Activated naive CD4-positive, alpha-beta T cell treated with anti-CD3 and anti-CD28 coated beads, Interleukin-2, amount 50 U/mL, for 16 hours (primary cell): ENCODE measurements around the gene EMILIN2.

Experiments
- DNase-seq: peaks from one replicate; pipeline ENCODE4 v3.0.0-alpha.2; 2020

Gene EMILIN2

DNA sequence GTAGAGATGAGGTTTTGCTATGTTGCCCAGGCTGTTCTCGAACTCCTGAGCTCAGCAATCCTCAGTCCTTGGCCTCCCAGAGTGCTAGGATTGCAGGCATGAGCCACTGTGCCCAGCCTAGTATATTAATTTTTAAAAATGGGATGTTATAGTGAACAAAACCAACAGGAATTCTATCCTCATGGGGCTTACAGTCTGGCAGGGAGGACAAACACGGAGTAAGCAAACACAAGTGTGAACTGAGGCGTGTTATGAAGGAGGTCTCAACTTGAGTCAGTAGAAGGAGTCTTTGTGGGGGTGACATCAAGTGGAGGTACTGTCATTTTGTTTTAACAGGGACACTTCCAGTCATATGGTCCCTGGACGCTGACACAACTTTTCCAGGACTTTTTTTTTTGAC is 33.1 kb downstream of the EMILIN2 start:
- DNase-seq, result no peak

- DNase-seq, result no peak
Observed at GRCh38 chr18:2880473-2880872, 33.7 kb downstream of the EMILIN2 start.

- no peak for DNase-seq
Observed at GRCh38 chr18:2881088-2881839, 34.5 kb downstream of the EMILIN2 start.

GRCh38 chr18:2881840-2882195 is 35.0 kb downstream of the EMILIN2 start:
- DNase-seq, result no peak

- DNase-seq, result no peak
Observed at GRCh38 chr18:2882201-2882600, 35.4 kb downstream of the EMILIN2 start.

DNA sequence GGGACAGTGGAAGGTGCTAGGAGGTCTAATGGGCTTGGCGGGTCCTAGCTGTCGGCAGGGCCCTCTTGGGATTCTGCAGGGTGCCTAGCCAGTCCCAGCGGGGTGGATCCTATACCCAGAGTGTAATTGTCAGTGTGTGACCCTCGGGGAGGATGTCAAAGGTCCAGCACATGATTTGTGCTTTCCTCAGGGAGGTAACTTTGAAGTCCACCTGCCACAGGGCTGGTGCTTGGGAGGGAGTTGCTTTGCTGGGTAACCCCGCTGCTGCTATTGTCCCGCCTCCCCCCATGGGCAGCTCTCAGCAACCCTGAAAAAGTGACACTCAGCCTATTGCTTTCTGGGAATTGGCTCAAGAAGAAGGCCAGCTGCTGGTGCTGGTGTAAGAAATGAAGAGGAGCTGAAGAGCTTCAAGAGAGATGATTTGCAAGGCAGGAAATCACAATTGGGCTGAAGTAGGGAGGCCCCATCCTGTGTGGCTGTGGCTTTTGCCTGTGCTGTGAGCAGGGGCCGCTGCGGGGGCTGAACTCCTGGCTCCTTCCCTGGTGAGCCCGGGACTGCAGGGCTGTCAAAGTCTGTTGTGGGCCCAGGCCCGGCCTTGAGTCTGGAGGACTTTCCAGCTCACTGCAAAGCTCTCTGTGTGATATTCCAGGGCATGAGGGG is 36.4 kb downstream of the EMILIN2 start:
- peak; percentile 27 for DNase-seq

GRCh38 chr18:2884706-2885285 is 38.0 kb downstream of the EMILIN2 start:
- no peak for DNase-seq

DNA sequence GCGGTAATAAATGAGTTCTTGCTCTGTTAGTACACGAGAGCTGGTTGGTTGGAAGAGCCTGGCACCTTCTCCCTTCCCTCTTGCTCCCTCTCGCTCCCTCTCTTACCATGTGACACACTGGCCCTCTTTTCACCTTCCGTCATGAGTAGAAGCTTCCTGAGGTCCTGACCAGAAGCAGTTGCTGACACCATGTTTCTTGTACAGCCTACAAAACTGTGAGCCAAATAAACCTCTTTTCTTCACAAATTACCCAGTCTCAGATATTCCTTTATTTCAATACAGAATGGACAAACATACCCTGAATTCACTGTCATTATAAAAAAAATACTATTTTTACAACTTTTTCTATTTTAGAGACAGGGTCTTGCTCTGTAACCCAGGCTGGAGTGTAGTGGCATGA is 40.7 kb downstream of the EMILIN2 start:
- DNase-seq, result no peak

DNA sequence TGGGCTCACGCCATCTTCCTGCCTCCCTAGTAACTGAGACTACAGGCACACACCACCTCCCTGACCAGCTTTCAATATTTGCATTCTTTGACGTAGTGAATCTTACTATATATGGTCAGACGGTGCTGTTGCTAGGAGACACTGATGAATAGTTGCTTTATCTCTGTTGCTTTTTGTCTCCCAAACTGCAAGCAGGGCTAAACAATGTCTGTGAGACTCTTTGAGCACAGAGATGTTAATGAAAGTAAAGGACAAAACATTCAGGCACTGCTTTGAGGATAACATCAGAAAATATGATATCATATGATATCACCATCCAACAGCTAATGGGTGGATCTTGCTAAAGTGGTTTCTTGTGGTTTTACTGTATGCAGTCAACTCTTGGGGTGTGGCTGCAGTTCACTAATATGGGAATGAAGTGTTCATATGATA is 43.0 kb downstream of the EMILIN2 start:
- DNase-seq, result no peak

DNA sequence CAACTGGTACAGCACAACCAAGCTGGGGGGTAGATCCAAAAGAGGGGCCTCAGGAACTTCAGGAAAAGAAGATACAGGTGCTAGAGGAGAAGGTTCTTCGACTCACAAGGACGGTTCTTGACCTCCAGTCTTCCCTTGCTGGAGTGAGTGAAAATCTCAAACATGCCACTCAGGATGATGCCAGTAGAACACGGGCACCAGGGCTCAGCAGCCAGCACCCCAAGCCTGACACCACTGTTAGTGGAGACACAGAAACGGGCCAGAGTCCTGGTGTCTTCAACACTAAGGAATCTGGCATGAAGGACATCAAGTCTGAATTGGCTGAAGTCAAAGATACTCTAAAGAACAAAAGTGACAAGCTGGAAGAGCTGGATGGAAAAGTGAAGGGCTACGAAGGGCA is 43.8 kb downstream of the EMILIN2 start:
- DNase-seq, result no peak

GRCh38 chr18:2891526-2892431 is 45.0 kb downstream of the EMILIN2 start:
- DNase-seq, result no peak

- no peak for DNase-seq
Observed at GRCh38 chr18:2893056-2893455, 46.2 kb downstream of the EMILIN2 start.

DNA sequence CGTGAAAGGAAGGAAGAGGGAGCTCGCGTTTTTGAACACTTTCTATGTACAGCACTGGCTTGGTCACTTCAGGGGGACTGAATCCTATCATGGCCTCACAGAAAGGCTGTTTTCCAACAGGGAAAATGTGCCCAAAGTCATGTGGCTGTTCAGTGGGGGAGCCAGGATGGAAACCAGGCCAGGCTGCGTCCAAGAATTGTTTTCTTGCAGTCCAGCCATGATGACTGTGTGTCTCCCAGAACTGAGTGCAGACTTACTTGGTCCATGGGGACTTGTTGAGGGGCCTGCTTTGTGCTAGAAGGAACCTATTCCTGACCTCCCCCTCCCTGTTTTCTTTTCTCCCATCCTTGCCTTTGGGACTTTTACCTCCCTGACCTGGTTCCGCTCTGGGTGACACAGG is 46.9 kb downstream of the EMILIN2 start:
- no peak for DNase-seq

GRCh38 chr18:2894131-2894840 is 47.5 kb downstream of the EMILIN2 start:
- DNase-seq, result no peak

DNA sequence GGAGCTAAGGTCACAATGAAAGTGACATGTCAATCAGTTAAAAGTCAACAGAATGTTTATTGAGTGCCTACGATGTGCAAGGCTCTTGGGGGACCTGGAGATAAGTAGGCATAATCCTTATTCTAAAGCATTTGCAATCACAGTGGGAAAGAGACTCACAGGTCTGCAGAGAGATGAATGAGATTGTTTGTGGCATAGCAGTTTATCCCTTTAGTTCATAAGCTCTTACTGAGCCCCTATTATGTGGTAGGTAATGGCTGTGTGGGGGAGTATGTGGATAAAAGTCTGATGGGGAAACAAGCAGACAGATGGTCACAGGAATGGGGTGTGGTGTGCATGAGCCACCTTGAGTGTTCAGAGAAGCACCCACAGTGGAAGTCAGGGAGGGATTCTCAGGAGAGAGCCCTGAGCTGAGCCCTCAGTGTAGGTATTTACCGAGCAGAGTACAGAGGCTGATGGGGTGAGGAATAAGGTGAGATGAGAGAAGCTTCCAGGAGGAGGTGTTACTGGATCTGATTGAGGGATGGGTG is 48.1 kb downstream of the EMILIN2 start:
- no peak for DNase-seq

DNA sequence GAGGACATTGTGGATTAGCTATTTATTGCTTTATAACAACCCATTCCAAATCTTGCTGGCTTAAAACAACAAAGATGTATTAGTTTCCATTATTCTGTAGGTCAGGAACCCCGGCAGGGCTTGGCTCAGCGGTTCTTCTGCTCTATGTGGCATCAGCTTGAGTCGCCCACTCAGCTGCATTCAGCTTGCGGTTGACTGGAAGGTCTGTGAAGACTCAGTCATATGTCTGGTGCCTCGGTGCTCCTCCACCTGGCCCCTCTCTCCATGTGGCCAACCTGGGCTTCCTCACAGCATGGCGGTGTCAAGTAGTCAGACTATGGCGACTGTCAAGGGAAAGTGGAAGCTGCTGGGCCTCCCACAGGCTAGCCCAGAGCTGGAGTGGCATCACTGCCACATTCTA is 48.6 kb downstream of the EMILIN2 start:
- DNase-seq, result no peak

GRCh38 chr18:2896990-2897389 is 50.2 kb downstream of the EMILIN2 start:
- no peak for DNase-seq

- DNase-seq, result no peak
Observed at GRCh38 chr18:2897448-2898185, 50.8 kb downstream of the EMILIN2 start.

- no peak for DNase-seq
Observed at GRCh38 chr18:2898186-2898640, 51.4 kb downstream of the EMILIN2 start.

- no peak for DNase-seq
Observed at GRCh38 chr18:2900684-2901422, 54.0 kb downstream of the EMILIN2 start.
